ENCODE results near the gene OVCA2.

Gene OVCA2

DNA sequence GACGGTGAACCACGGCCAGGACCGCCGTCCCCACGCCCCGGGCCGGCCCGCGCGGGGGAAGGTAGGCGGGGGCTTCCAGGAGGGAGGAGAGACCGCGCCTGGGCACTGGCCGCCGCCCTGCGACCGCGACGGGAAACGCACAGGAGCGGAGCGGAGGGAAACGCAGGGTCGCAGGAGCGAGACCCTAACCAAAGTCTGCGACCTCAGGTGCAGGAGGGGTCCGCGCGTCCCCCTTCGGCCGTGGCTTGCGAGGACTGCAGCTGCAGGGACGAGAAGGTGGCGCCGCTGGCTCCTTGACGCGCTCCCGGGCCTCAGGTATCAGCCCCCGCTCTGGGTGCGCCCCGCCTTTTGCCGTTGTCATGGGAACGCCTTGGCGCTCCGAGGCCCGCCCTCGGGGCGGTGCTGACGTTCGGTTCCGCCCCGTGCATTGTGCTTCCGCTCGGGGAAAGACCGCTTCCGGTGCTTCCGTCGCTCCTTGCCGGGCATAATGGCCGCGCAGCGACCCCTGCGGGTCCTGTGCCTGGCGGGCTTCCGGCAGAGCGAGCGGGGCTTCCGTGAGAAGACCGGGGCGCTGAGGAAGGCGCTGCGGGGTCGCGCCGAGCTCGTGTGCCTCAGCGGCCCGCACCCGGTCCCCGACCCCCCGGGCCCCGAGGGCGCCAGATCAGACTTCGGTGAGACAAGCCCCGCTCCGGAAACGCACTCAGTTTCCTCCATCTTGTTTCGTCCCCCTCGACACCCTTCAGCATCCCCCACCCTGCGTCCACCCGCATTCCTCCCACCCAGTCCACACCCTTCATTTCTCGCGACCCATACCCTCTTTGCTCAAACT is at the start of gene OVCA2:
Gene OVCA2 (plus strand): TSS at position 462 of the 829 bp plus-strand sequence. CDS start 26 bp downstream, at position 488.
- DNase-seq (ENCODE audit: insufficient read length, low spot score) (peak; percentile 89), FAIRE-seq (peak; percentile 99)

DNA sequence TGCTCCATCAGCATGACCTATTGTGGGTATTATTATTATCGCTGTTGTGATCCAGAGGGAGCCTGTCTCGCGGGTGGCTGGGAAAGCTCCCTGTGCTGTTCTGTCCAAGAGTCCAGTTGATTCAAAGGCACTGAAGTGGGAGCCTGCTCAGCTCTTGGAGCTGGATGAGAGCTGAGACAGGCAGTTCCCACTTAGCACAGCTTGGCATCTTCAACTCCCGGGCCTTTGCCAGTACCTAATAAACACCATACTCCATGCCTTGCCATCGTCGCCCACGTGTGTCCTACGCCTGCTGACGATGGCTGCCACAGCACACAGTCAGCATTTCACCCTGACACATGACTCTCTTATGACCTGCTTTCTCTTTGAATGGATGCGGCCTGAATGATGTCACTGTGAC is 49.3 kb upstream of the OVCA2 start:
- DNase-seq (ENCODE audit: insufficient read length, low spot score) (no peak), FAIRE-seq (no peak)

DNA sequence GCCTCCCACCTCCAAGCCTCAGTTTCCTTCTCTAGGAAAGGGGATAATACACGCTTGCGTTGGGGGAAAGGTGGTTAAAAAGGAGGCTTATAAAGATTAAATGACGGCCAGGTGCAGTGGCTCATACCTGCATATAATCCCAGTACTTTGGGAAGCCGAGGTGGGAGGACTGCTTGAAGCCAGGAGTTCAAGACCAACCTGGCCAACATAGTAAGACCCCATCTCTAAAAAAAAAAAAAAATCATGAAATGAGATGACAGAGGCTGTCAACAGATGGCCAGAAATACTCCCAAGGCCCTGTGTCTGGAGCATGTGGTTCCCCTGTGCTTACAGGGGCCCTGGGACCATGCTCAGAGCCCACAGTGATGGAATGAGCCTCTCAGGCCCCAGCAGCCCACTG is 47.1 kb upstream of the OVCA2 start:
- no peak for FAIRE-seq
- no peak for DNase-seq (ENCODE audit: insufficient read length, low spot score)

DNA sequence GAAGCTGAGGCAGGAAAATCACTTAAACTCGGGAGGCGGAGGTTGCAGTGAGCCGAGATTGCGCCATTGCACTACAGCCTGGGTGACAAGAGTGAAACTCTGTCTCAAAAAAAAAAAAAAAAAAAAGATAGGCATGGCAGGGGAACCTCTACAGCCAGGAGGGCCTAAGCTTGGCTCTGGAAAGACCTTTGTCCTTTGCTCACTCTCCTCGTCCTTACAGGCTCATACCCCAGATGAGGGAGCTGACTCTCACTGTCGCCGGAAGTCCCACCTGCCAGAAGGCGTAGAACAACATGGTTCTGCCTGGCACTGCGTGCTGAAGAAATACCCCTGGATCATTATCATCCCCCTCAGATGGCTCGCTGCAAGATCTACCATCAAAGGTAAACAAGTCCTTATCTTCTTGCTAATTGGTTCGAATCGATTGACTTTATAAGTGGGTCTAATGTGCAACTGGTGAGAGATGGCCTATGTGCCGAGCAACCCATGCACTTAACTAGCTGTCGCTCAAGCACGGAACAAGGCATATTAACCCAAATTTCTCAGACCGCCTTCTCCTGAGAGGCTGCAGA is 46.4 kb upstream of the OVCA2 start:
- DNase-seq (ENCODE audit: insufficient read length, low spot score): no peak
- no peak for FAIRE-seq

DNA sequence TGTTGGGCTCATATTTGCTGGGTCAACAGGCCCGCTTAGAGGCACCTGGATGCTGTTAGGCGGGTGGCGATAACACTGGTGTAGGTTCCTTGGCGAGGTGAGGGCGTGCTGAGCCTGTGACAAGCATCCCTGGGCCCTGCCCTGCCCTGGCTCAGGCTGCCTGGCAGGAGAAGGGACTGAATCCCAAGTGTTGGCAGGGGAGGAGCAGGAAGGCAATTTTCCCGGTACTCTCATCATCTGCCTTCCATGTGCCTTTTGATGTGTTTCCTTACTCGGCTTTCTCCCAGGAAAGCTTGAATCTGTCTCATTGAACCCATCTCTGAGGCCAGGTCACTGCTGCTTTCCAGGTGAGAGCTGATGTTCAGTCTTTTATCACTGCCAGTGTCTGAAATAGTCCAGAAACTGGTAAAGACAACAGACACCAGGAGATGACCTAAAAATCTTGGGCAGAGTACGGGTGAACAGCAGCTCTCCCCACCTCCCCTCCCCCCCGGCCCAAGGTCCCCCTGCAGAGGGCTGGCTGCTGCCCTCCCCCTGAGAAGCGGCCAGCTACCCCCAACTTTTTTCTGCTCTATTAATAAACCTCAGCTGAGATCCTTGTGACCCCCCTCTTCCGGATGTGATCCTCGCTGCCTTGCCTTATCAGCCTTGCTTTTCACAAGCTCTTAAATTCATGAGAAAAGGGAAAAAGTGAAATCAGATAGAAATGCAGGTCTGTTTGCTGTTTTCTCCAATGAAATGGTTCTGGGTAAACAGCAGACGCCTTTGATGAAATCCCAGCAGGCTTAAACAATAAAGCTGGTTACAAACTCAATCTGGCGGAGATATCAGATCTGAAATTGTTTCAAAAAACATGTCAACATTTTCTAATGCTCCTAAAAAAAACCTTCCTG is 45.7 kb upstream of the OVCA2 start:
- DNase-seq (ENCODE audit: insufficient read length, low spot score) (no peak), FAIRE-seq (no peak)

DNA sequence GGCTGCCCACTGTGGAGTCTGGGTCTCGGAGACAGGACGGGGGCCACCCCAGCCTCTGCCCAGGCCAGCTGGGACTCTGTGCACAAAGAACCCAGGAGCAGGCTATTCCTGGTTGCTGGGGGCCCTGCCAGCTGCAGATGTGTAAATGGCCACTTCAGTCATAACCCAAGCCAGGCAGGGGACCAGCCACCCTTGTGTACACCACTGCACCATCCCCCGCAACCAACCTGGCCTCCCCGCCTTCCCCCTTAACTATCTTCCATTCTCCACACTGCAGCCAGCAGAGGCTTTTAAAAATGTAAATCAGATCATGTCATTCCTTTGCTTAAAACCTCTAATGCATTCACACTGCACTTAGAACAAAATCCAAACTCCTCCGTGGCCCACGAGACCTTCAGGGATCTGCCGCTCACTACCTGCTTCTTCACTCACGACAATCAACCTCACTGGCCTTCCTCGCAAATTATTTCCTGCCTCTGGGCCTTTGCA is 45.0 kb upstream of the OVCA2 start:
- no peak for DNase-seq (ENCODE audit: insufficient read length, low spot score)
- FAIRE-seq: no peak

DNA sequence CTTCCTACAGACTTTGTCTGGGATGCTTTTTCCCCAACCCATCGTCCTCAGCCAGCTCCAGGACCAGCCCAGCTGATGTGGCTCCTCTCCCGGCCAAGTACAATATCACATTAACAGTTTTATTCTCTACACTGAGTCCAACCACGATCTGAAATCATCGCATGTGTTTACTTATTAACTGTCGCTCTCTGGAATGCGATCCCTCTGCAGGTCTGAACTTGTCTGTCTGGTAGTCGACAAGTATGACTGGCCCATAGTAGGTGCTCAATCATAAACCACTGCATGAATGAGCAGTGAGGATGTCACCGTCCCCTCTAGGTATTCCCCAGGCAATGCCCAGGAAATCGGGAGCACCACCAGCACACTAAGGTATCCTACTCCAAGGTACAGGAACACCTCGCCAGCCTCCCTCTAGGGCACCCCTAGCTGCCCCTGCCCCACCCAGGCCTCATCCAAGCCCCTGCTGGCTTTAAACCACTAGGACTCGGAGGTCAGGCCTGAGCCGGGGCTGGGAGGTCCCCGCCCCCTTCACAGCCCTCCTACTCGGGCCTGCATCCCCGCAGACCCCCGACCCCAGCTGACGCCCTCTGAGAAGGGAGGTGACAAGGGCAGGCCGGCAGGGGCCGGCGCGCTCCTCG is 44.4 kb upstream of the OVCA2 start:
- DNase-seq (ENCODE audit: insufficient read length, low spot score): peak; percentile 49
- peak; percentile 99 for FAIRE-seq

DNA sequence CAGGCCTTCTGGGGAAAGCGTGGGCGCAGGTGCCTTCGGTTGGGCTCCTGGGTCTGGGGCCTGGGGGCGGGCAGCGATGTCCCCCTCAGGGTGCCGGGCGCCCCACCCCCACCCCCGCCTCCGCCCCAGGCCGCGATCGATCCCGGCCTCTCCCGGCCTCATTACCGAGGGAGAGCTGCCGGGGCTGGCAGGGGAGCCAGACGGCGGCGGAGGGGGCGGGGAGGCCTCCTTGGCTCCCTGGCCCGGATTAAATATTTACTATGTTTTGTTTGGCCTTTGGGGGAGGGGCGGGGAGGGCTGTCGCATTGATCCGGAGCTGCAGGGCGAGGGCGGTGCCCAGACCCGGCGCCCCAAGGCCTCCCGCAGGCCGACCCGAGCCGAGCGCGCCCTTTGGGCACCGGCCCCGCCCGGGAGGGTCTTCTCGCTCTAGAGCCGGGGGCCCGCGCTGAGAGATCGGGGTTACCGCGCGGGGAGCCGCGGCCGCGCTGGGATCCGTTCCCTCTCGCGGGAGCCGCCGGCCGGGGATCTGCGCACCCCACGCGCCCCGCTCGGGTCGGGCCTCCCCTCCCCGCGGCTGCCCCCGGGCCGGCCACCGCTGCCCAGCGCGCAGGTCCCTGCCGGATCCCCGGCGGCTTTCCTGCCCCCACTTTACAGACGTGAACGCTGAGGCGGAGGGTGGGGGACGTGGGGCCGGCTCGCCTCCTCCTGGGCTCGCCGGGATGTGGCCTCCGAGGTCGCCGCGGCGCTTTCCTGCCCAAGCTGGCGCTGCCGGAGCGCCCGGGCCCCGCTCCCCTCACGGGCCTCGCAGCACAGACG is 43.7 kb upstream of the OVCA2 start:
- no peak for DNase-seq (ENCODE audit: insufficient read length, low spot score)
- no peak for FAIRE-seq

DNA sequence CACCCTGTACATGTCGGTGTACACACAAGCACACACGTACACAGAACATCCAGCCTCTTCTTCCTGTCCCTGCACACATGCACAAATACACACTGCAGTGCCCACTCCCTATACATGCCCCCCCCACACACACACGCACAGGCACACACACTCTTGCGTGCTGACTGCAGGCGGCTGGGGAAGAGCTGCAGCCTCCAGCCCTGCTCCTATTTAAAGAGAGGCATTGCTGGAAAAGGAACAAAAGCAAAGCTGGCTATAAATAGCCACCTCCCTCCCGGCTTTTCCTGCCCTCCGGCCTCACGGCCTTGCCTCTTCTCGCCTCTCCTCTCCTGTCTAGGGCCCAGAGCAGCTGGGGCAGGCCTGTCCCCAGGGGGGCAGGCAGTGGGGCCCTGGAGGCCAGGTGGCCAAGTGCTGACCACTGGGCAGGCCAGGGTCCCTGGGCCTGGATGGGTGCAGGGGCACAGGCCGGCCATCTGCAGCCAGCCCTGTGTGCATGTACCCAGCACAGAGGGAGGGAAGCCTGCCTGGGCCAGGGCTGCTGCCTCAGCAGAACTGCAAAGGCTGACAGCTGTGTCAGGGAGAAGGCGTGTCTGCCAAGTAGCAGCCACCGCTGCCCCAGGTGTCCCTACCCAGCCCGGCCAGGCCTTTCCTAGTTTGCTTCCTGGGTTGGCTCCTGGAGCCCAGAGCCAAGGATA is 42.1 kb upstream of the OVCA2 start:
- FAIRE-seq (peak; percentile 40), DNase-seq (ENCODE audit: insufficient read length, low spot score) (no peak)

DNA sequence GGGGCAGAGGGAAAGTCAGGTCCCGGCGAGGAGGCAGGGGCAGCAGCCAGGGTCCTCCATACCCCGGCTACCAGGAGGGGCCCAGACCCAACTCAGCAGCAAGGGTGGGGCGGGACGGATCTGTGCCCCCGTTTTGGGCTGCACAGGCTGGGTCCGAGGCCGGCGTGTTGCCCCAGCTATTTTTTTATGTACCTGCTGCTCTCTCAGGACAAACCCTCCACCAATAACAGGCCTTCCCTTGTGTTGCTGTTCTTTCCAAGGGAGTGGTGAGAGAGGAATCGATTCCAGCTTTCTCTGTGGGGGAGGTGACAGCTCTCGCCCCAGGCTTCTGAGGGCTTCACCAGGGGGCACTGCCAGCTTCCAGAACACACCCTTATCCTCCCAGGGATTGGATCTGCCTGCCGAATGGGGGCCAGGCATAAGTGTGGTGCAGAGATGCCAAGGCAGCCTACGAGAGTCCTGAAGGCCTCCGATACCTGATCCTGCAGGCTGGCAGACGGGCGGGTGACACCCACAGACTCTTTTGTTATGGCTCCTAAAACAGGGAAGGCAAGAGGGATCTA is 39.0 kb upstream of the OVCA2 start:
- no peak for FAIRE-seq
- no peak for DNase-seq (ENCODE audit: insufficient read length, low spot score)

DNA sequence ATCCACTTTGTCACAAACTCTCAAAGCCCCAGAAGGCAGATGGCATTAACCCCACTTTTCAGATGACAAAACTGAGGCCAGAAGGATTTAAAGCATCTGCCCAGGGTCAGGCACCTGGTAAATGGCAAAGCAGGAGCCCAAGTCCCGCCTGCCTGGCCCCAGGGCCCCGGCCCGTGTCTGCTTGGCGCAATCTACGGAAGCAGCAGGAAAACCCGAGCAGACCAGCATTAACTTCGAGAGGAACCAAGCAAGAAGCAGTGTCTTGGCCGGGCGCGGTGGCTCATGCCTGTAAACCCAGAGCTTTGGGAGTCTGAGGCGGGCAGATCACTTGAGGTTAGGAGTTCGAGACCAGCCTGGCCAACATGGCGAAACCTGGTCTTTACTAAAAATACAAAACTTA is 38.3 kb upstream of the OVCA2 start:
- DNase-seq (ENCODE audit: insufficient read length, low spot score) (no peak), FAIRE-seq (no peak)

DNA sequence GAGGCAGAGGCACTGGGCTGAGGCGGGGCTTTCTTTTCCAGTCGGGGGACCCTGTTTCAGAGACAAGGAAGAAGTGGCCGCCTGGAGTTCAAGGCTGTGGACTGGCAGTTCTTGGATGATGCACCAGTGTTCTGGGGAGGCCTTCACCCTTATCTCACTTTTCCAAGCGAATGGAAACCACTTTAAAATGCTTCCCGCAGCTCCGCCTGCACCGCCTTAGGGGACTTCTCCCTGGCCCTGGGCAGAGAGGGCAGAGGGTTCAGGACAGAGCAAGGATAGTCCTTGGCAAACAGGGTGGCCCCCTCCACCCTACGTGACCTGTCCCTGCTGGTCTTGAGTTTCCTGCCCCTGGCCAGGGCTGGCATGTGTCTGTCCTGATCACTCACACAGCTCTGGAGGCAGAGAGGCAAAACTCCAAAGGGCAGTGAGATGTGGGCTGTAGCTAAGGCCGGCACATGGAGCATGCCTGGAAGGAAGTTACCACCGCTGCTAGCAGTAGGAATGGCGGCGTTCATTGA is 37.3 kb upstream of the OVCA2 start:
- no peak for DNase-seq (ENCODE audit: insufficient read length, low spot score)
- no peak for FAIRE-seq

DNA sequence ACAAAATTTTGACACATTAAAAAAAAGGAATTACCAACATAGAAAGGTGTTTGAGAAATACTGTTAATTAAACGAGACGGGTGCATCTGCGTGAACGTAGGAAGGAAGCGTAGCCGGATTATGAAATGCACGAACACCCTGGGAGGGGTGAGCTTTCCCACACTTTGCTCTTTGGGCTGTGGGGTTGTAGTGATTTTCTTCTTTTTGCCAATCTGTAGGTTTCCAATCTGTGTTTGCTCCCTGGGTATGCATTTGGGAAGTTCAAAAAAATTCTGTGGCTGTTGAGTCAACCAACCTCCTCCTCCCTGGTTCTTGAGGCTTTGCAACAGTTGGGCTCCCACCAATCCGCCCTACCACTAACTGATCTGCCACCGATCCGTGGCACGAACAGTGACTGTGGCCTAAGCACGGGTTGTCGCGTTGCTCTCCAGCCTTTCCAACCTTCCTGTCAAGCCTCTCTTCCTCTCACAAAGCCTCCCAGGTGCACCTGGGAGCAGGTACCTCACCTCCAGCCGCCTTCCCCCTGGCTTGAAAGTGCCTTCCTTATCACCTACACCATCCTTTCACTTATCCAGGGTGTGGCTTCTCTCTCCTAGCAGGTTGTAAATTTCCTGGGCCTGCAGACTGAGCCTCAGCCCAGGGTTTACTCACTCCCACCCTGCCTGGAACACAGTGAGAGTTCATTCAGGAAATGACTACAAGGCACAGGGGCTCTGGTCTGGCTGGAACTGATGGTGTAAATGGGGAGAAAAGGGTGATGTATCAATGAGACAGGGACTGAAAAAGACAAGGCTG is 33.3 kb upstream of the OVCA2 start:
- no peak for DNase-seq (ENCODE audit: insufficient read length, low spot score)
- FAIRE-seq: no peak

DNA sequence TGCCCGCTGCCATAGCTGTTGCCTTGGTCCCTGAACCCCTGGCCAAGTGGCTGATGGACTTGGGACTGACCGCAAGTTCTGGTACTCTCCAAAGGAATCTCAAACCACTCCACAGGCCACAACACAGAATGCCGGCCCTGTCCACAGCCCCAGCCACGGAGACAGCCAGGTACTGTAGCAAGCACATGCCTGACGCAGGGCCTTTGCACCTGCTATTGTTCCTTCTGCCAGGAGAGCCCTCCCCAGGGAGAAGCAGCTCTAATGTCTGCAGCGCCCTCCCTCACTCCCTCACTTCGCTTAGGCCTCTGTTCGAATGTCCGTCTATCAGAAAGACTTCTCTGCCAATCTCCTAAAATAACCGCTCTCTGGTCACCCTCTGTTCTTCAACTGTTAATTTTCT is 32.1 kb upstream of the OVCA2 start:
- FAIRE-seq (no peak), DNase-seq (ENCODE audit: insufficient read length, low spot score) (no peak)

DNA sequence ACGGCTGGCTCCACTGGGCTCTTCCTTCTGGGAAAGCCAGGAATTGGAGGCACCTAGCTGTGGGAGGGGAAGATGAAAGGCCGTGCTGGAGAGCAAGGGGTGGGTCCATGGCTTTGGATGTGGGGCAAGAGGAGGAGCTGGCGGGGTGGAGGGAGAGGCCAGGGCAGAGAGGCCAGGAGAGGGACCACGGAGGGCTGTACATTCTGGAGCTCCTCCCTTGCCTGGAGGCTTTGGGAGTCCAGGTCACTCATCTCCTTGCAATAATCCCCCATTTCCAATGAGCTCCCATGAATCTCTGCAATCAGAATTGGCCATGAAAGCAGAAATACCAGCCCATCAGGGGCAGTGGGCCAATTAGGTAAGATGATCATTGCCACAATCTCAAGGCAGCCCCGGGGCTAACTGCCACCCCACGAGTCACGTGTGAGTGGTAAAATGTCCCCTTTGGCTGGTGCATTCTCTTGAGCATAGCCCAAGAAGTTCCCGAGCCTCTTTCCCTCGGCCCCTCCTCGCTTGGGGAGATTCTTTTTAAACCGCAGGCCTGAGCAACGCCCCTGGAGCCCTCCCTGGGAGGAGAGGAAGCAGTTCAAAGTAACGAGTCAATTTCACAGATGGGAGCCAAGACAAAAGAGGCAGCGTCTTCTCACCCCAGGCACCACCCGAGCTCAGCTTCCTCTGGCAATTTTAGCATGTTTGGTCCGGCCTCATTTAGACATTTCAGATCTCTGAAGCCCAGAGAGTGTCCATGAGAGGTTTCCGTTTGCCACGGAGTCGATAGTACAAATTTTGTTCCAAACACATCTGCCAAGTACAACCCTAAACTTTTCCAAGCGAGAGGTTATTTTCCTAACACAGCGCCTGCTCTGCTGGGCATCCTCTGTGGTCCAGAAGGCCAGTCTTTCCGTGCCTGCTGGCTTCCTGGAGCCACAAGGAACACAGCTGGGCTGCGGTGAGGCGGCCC is 30.1 kb upstream of the OVCA2 start:
- DNase-seq (ENCODE audit: insufficient read length, low spot score) (peak; percentile 63), FAIRE-seq (no peak)

DNA sequence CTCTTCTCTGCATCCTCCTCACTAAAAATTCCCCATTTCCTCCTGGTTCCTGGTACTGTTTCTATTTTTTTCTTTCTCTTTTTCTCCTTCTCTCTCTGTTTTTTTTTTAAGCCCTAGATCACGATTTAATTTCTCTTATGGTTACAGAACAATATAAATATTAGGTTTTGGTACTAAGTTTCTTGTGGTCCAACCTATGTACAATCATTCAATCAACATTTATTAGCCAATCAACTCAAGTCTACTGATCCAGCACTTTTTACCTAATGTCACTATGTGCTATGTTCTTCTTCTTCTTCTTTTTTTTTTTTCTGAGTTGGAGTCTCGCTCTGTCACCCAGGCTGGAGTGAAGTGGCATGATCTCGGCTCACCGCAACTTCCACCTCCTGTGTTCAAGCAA is 29.3 kb upstream of the OVCA2 start:
- FAIRE-seq (no peak), DNase-seq (ENCODE audit: insufficient read length, low spot score) (no peak)
